H1 (cell line): ENCODE measurements around the gene CD164L2. TPM values are rescaled to one million over a fixed set of nuclear protein-coding genes. Genes with fewer than 3 reads are reported as not detected.

Experiments used
- CTCF ChIA-PET: fragments of 300-600 bp; sonication (Branson Sonifier 250); formaldehyde crosslinking; loops from one replicate; lab custom pipeline; 2021; ENCODE audit not compliant: partially characterized antibody; lab: Charles Lee
- POLR2A ChIA-PET: fragments of 300-600 bp; sonication (Branson Sonifier 250); formaldehyde crosslinking; loops from one replicate; lab custom pipeline; 2021; ENCODE audit warnings: inconsistent platforms; ENCODE audit not compliant: partially characterized antibody; lab: Charles Lee
- DNase-seq, 2 experiments: peaks; one replicate each; pipeline versions ENCODE4 v3.0.0 to v3.0.0-alpha.2; 2010 to 2022; ENCODE audit warnings: low spot score in 2 of 2, low read depth in 1 of 2, mixed read lengths in 1 of 2
- FAIRE-seq: peaks from 2 replicates; lab custom pipeline; 2011; peaks lifted over from hg19 to GRCh38; lab: Jason Lieb, UNC
- H2AFZ ChIP-seq: 2 replicates; pipeline ENCODE4 v1.8.1; 2012; ENCODE audit warnings: low read length, inconsistent platforms
- H2AK5ac ChIP-seq: 2 replicates; pipeline ENCODE4 v1.6.1; 2013; ENCODE audit warnings: low read depth, low read length
- H2BK120ac ChIP-seq: replicated peaks from 2 replicates; pipeline ENCODE3; 2013; ENCODE audit warnings: low read depth, low read length, inconsistent platforms
- H2BK12ac ChIP-seq: 2 replicates; pipeline ENCODE4 v1.6.1; 2013; ENCODE audit warnings: low read depth, low read length
- H2BK15ac ChIP-seq: 2 replicates; pipeline ENCODE4 v1.6.1; 2013; ENCODE audit warnings: low read length
- H2BK20ac ChIP-seq: 2 replicates; pipeline ENCODE4 v1.6.1; 2013; ENCODE audit warnings: low read length
- H2BK5ac ChIP-seq: 2 replicates; pipeline ENCODE4 v1.6.1; 2013; ENCODE audit warnings: low read depth, low read length
- H3K14ac ChIP-seq: 2 replicates; pipeline ENCODE4 v1.6.1; 2013; ENCODE audit warnings: inconsistent platforms; ENCODE audit not compliant: insufficient read length
- H3K18ac ChIP-seq: 2 replicates; pipeline ENCODE4 v1.6.1; 2013; ENCODE audit warnings: low read length; ENCODE audit errors: extremely low read depth
- H3K23ac ChIP-seq: 2 replicates; pipeline ENCODE4 v1.6.1; 2013; ENCODE audit warnings: inconsistent platforms; ENCODE audit not compliant: insufficient read length
- H3K23me2 ChIP-seq: 2 replicates; pipeline ENCODE4 v1.6.1; 2013; ENCODE audit warnings: low read depth, low read length
- H3K27ac ChIP-seq: 2 replicates; pipeline ENCODE4 v1.6.1; 2011; ENCODE audit warnings: low read depth, low read length, inconsistent platforms
- H3K27me3 ChIP-seq, 4 experiments: replicated peaks in 1 of 4; 1 replicate in 1 of 4; 2 replicates in 3 of 4; pipeline versions ENCODE4 v1.6.1 to v1.8.1; 2011 to 2013; ENCODE audit warnings: low read length in 3 of 4, mild to moderate bottlenecking in 3 of 4, inconsistent platforms in 2 of 4, mixed read lengths in 2 of 4, moderate library complexity in 1 of 4; ENCODE audit not compliant: control insufficient read depth in 3 of 4, insufficient read depth in 3 of 4; ENCODE audit errors: extremely low read depth in 1 of 4
- H3K36me3 ChIP-seq, 4 experiments: 2 replicates each; pipeline versions ENCODE4 v1.6.1 to v1.8.1; 2011 to 2013; ENCODE audit warnings: mild to moderate bottlenecking in 4 of 4, low read length in 3 of 4, moderate library complexity in 2 of 4, control low read depth in 1 of 4, inconsistent platforms in 1 of 4; ENCODE audit not compliant: insufficient read depth in 4 of 4, control insufficient read depth in 2 of 4
- H3K4ac ChIP-seq: replicated peaks from 2 replicates; pipeline ENCODE3; 2013; ENCODE audit warnings: low read length, low read depth, mixed read lengths, inconsistent platforms; ENCODE audit not compliant: insufficient read length
- H3K4me1 ChIP-seq, 4 experiments: replicated peaks in 1 of 4; 1 replicate in 1 of 4; 2 replicates in 3 of 4; pipeline versions ENCODE4 v1.6.1 to v1.8.1; 2011 to 2013; ENCODE audit warnings: low read length in 3 of 4, inconsistent platforms in 2 of 4, mixed read lengths in 1 of 4; ENCODE audit not compliant: insufficient read depth in 4 of 4, control insufficient read depth in 3 of 4
- H3K4me2 ChIP-seq, 2 experiments: 2 replicates each; pipeline versions ENCODE4 v1.6.1 to v1.8.1; 2011 to 2013; ENCODE audit warnings: low read depth in 2 of 2, low read length in 2 of 2, control low read depth in 1 of 2, inconsistent platforms in 1 of 2, mild to moderate bottlenecking in 1 of 2; ENCODE audit not compliant: insufficient read depth in 1 of 2
- H3K4me3 ChIP-seq, 4 experiments: fragments of 200-600, 300-600 bp in 1 of 4; sonication (generic), shearing (Covaris generic), sonication (Bioruptor Twin) in 1 of 4; 2 replicates each; pipeline versions ENCODE4 v1.5.1 to v1.8.1; 2011 to 2016; ENCODE audit warnings: low read length in 4 of 4, low read depth in 3 of 4, control low read depth in 2 of 4, inconsistent platforms in 2 of 4, mild to moderate bottlenecking in 2 of 4, mixed read lengths in 1 of 4, moderate library complexity in 1 of 4; ENCODE audit not compliant: insufficient read depth in 2 of 4; ENCODE audit errors: extremely low read depth in 1 of 4
- H3K56ac ChIP-seq: replicated peaks from 2 replicates; pipeline ENCODE3; 2013; ENCODE audit warnings: low read depth, mild to moderate bottlenecking, mixed read lengths, low read length, inconsistent platforms; ENCODE audit not compliant: insufficient read length
- H3K79me1 ChIP-seq: 2 replicates; pipeline ENCODE4 v1.6.1; 2013; ENCODE audit warnings: low read depth, low read length, control low read depth
- H3K79me2 ChIP-seq, 2 experiments: 2 replicates each; pipeline versions ENCODE4 v1.6.1 to v1.8.1; 2012 to 2013; ENCODE audit warnings: low read length in 2 of 2, mild to moderate bottlenecking in 2 of 2, inconsistent platforms in 1 of 2; ENCODE audit not compliant: insufficient read depth in 2 of 2, control insufficient read depth in 1 of 2
- H3K9ac ChIP-seq, 4 experiments: replicated peaks in 1 of 4; 1 replicate in 1 of 4; 2 replicates in 3 of 4; pipeline versions ENCODE4 v1.6.1 to v1.8.1; 2011 to 2013; ENCODE audit warnings: low read depth in 3 of 4, low read length in 3 of 4, control low read depth in 2 of 4, mild to moderate bottlenecking in 2 of 4, moderate library complexity in 2 of 4, inconsistent platforms in 1 of 4; ENCODE audit errors: extremely low read depth in 1 of 4
- H3K9me3 ChIP-seq, 2 experiments: 2 replicates each; pipeline versions ENCODE4 v1.6.1 to v1.8.1; 2012 to 2013; ENCODE audit warnings: mild to moderate bottlenecking in 2 of 2, moderate library complexity in 2 of 2, control low read depth in 1 of 2, inconsistent platforms in 1 of 2, low read depth in 1 of 2, low read length in 1 of 2, mixed read lengths in 1 of 2; ENCODE audit not compliant: insufficient read depth in 2 of 2
- H4K20me1 ChIP-seq, 2 experiments: replicated peaks in 1 of 2; 2 replicates each; pipeline versions ENCODE3 to v1.8.1; 2011 to 2013; ENCODE audit warnings: inconsistent platforms in 2 of 2, low read length in 2 of 2, mild to moderate bottlenecking in 1 of 2; ENCODE audit not compliant: insufficient read depth in 2 of 2, control insufficient read depth in 1 of 2
- H4K5ac ChIP-seq: 2 replicates; pipeline ENCODE4 v1.6.1; 2013; ENCODE audit warnings: low read length, low read depth, mixed read lengths, inconsistent platforms; ENCODE audit not compliant: insufficient read length
- H4K8ac ChIP-seq: 2 replicates; pipeline ENCODE4 v1.8.0; 2013; ENCODE audit warnings: mild to moderate bottlenecking, moderate library complexity, low read length, inconsistent platforms; ENCODE audit not compliant: insufficient read depth; ENCODE audit errors: extremely low read depth
- H4K91ac ChIP-seq: replicated peaks from 2 replicates; pipeline ENCODE3; 2013; ENCODE audit warnings: low read length, mixed read lengths, inconsistent platforms; ENCODE audit not compliant: insufficient read length
- BACH1 ChIP-seq: IDR thresholded peaks from 2 replicates; pipeline ENCODE4 v1.6.1; 2012; ENCODE audit warnings: low read length, improper control_type of control experiment
- BCL11A ChIP-seq, 2 experiments: IDR thresholded peaks; one replicate each; pipeline ENCODE4 v1.6.1; 2011; ENCODE audit warnings: low read depth in 2 of 2, low read length in 2 of 2, mild to moderate bottlenecking in 2 of 2
- EP300 ChIP-seq, 2 experiments: IDR thresholded peaks; 1 replicate in 1 of 2; 2 replicates in 1 of 2; pipeline ENCODE4 v1.6.1; 2011 to 2012; ENCODE audit warnings: low read depth in 2 of 2, low read length in 2 of 2, mild to moderate bottlenecking in 2 of 2, borderline replicate concordance in 1 of 2, inconsistent platforms in 1 of 2, moderate library complexity in 1 of 2
- HDAC2 ChIP-seq, 2 experiments: fragments of 300-600 bp in 1 of 2; sonication (generic) in 1 of 2; IDR thresholded peaks; 2 replicates each; pipeline ENCODE4 v1.6.1; 2011 to 2012; ENCODE audit warnings: low read depth in 2 of 2, low read length in 2 of 2, mild to moderate bottlenecking in 2 of 2, moderate library complexity in 2 of 2, borderline replicate concordance in 1 of 2, inconsistent platforms in 1 of 2
- JUN ChIP-seq: IDR thresholded peaks from 2 replicates; pipeline ENCODE4 v1.6.1; 2011; ENCODE audit warnings: low read depth, mild to moderate bottlenecking, improper control_type of control experiment, low read length
- KDM1A ChIP-seq: fragments of 200-600, 300-600 bp; sonication (generic); IDR thresholded peaks from 2 replicates; pipeline ENCODE4 v1.7.1; 2016; ENCODE audit warnings: mild to moderate bottlenecking, low read length, borderline replicate concordance
- MAFK ChIP-seq: IDR thresholded peaks from 2 replicates; pipeline ENCODE4 v1.6.1; 2012; ENCODE audit warnings: low read depth, mild to moderate bottlenecking, improper control_type of control experiment, low read length
- MAX ChIP-seq: IDR thresholded peaks from 2 replicates; pipeline ENCODE4 v1.6.1; 2012; ENCODE audit warnings: inconsistent platforms
- RFX5 ChIP-seq: IDR thresholded peaks from 2 replicates; pipeline ENCODE4 v1.6.1; 2011; ENCODE audit warnings: low read depth, low read length, improper control_type of control experiment, borderline replicate concordance
- SUZ12 ChIP-seq: fragments of 200-600 bp; sonication (generic); IDR thresholded peaks from 2 replicates; pipeline ENCODE4 v1.6.1; 2012; ENCODE audit warnings: mild to moderate bottlenecking, inconsistent platforms, low read length, moderate library complexity, mixed read lengths
- TCF12 ChIP-seq: IDR thresholded peaks from 2 replicates; pipeline ENCODE4 v1.6.1; 2011; ENCODE audit warnings: low read depth, mild to moderate bottlenecking, low read length
- WGBS, 2 experiments: shearing (Covaris generic) in 1 of 2; methylation state at CpG; one replicate each; pipeline versions ENCODE4 v1.1.6 to v1.1.7; 2013 to 2015; ENCODE audit warnings: low lambda C conversion rate in 2 of 2, mixed read lengths in 2 of 2, inconsistent platforms in 1 of 2, low coverage in 1 of 2, missing lambda C conversion rate in 1 of 2; ENCODE audit not compliant: insufficient replicate concordance in 2 of 2, insufficient coverage in 1 of 2, insufficient read length in 1 of 2; ENCODE audit errors: extremely low coverage in 1 of 2, missing lambda C conversion rate in 1 of 2; 5-methylcytosine and 5-hydroxymethylcytosine counted together
- polyA plus RNA-seq, 7 experiments: library from polyadenylated mRNA; depleted of rRNA in 3 of 7; stranded (reverse) in 5 of 7; unstranded in 2 of 7; fragments of >200 nt in 5 of 7; fragments of 200-250 nt in 2 of 7; gene quantifications; 1 replicate in 5 of 7; 2 replicates in 1 of 7; 4 replicates in 1 of 7; pipeline versions ENCODE4 v1.2.1 to v1.2.3, GENCODE V29; 2011 to 2013; ENCODE audit warnings: missing spikeins in 2 of 7, mixed read lengths in 2 of 7
- total RNA-seq: library from RNA; stranded (reverse); fragmentation: NEBNext Ultra II Directional; extraction: Animal tissue kit (Norgen Biotek cat#: 25700); gene quantifications from 2 replicates; pipeline ENCODE4 v1.2.1, GENCODE V29; 2021

CD164L2 gene
- total and polyA plus RNA-seq, 2 of the 8 experiments (the other 6 are each of a cell fraction or from before 2014, with no cell fraction given): 3.3 TPM

GRCh38 chr1:27358038-27358927, 24.9 kb downstream of the CD164L2 start:
- POLR2A ChIA-PET: interaction anchor here (0.8 to 10.9 kb wide), 13 partner anchors 4 to 61 kb away, joined by 3 to 101 read pairs (median 5); partner anchors contain the start of gene MAP3K6
- Histone ChIP-seq H2BK20ac (no peak overlapping the region), H3K4me1 (peaks cover 0 to 14% (median 7%) of the 10 kb centered on the region in 4 experiments; a peak in 6 of 7 replicates), H4K91ac (no peak overlapping the region), H3K27ac (no peak overlapping the region), H2AK5ac (0 out of 2 replicates have a peak overlapping the region, but pooled peaks have one; percentile 46), H3K4me3 (no peak overlapping the region), H3K4ac (no peak overlapping the region), H3K23me2 (peaks cover 14% of the 10 kb centered on the region), H3K79me1 (no peaks in the 10 kb centered on the region), H3K4me2 (0 out of 4 replicates have a peak overlapping the region, but pooled peaks of 1 of the 2 experiments have one; percentile 43), H3K14ac (no peak overlapping the region), H3K9ac (no peak overlapping the region), H2BK12ac (no peak overlapping the region), H2BK5ac (no peak overlapping the region), H3K18ac (no peak overlapping the region), H3K9me3 (no peaks in the 10 kb centered on the region), H4K20me1 (peaks cover 0 to 10% of the 10 kb centered on the region in 2 experiments), H4K8ac (no peak overlapping the region), H3K56ac (no peak overlapping the region), H2BK15ac (no peak overlapping the region), H3K79me2 (no peaks in the 10 kb centered on the region), H4K5ac (no peak overlapping the region), H2AFZ (no peak overlapping the region), H3K36me3 (no peaks in the 10 kb centered on the region), H3K23ac (no peak overlapping the region), H2BK120ac (no peak overlapping the region), H3K27me3 (peaks cover 12 to 47% (median 36%) of the 10 kb centered on the region in 4 experiments)
- DNase-seq (no peak), FAIRE-seq (no peak)
- WGBS, 2 experiments: 90% methylated on average over 19 of the region's 21 CpGs; no CpG with 5 or more reads in 1 of the 2 experiments
- CTCF ChIA-PET: interaction anchor here (0.5 to 28.8 kb wide), 31 partner anchors 9 to 310 kb away, joined by 3 to 625 read pairs (median 7); partner anchors contain the start of genes CD164L2, FCN3, GPR3 and MAP3K6
- TF ChIP-seq BACH1: no peak
- no peak for TF ChIP-seq MAFK
- TF ChIP-seq TCF12: no peak
- TF ChIP-seq SUZ12: no peak
- no peak for TF ChIP-seq BCL11A (IDR thresholded peaks at IDR 0.05; ENCODE audit: low read depth in 2 of 2, low read length in 2 of 2)
- no peak for TF ChIP-seq EP300 (IDR thresholded peaks at IDR 0.05; ENCODE audit: borderline replicate concordance in 1 of 2, low read depth in 2 of 2, low read length in 2 of 2)
- TF ChIP-seq JUN: no peak
- no peak for TF ChIP-seq HDAC2 (IDR thresholded peaks at IDR 0.05; ENCODE audit: borderline replicate concordance in 1 of 2, low read depth in 2 of 2, low read length in 2 of 2)
- TF ChIP-seq RFX5: no peak
- TF ChIP-seq MAX: no peak
- TF ChIP-seq KDM1A: no peak
